Stomach (tissue), 4 donors: ENCODE results near the gene CHI3L1.

ENCODE experiments used
- EP300 ChIP-seq: sonication (generic); formaldehyde crosslinking; IDR thresholded peaks from one replicate; pipeline ENCODE4 v1.6.1; 2017; ENCODE audit warnings: antibody characterized with exemption
- POLR2A ChIP-seq, 4 donors: fragments of 450-650 bp; IDR thresholded peaks; one replicate each; pipeline ENCODE4 v1.6.1; 2016; ENCODE audit warnings: antibody characterized with exemption in 4 of 4, control low read depth in 2 of 4, mild to moderate bottlenecking in 1 of 4, moderate library complexity in 1 of 4
- POLR2AphosphoS5 ChIP-seq, 3 donors: sonication (generic); formaldehyde crosslinking; IDR thresholded peaks; one replicate each; pipeline ENCODE4 v1.6.1; 2016; ENCODE audit warnings: antibody characterized with exemption in 3 of 3
- TF ChIP-seq, protein P1 (sequence below), 7 experiments: fragments of 450-650 bp in 4 of 7; fragments of 200-600 bp in 3 of 7; sonication (generic) in 3 of 7; IDR thresholded peaks; one replicate each; pipeline ENCODE4 v1.5.1; 2016 to 2019; ENCODE audit warnings: antibody characterized with exemption in 7 of 7, control low read depth in 2 of 7, mild to moderate bottlenecking in 1 of 7

- TF ChIP-seq, protein P1, sequence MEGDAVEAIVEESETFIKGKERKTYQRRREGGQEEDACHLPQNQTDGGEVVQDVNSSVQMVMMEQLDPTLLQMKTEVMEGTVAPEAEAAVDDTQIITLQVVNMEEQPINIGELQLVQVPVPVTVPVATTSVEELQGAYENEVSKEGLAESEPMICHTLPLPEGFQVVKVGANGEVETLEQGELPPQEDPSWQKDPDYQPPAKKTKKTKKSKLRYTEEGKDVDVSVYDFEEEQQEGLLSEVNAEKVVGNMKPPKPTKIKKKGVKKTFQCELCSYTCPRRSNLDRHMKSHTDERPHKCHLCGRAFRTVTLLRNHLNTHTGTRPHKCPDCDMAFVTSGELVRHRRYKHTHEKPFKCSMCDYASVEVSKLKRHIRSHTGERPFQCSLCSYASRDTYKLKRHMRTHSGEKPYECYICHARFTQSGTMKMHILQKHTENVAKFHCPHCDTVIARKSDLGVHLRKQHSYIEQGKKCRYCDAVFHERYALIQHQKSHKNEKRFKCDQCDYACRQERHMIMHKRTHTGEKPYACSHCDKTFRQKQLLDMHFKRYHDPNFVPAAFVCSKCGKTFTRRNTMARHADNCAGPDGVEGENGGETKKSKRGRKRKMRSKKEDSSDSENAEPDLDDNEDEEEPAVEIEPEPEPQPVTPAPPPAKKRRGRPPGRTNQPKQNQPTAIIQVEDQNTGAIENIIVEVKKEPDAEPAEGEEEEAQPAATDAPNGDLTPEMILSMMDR (IDR thresholded peaks at IDR 0.05): no peak
- TF ChIP-seq EP300 (no peak), POLR2AphosphoS5 (IDR thresholded peaks at IDR 0.05) (no peak), POLR2A (IDR thresholded peaks at IDR 0.05) (no peak)
These were observed 10.7 kb downstream of the CHI3L1 start for GRCh38 chr1:203175827-203176241.
